HUES48 (cell line): ENCODE data around the gene DPYD.

Experiments
- H3K27ac ChIP-seq: one replicate; pipeline ENCODE4 v1.7.0; 2013; ENCODE audit warnings: low read depth, low read length, inconsistent platforms
- H3K27me3 ChIP-seq: 2 replicates; pipeline ENCODE4 v1.6.1; 2013; ENCODE audit warnings: mild to moderate bottlenecking, low read length; ENCODE audit not compliant: control insufficient read depth, insufficient read depth
- H3K36me3 ChIP-seq: 2 replicates; pipeline ENCODE4 v1.6.1; 2013; ENCODE audit warnings: low read length; ENCODE audit not compliant: control insufficient read depth, insufficient read depth
- H3K4me1 ChIP-seq: 2 replicates; pipeline ENCODE4 v1.6.1; 2013; ENCODE audit warnings: mild to moderate bottlenecking, low read length; ENCODE audit not compliant: control insufficient read depth, insufficient read depth
- H3K4me3 ChIP-seq: 2 replicates; pipeline ENCODE4 v1.5.1; 2013; ENCODE audit warnings: mild to moderate bottlenecking, low read depth, low read length
- H3K9ac ChIP-seq: 2 replicates; pipeline ENCODE4 v1.6.1; 2013; ENCODE audit warnings: mild to moderate bottlenecking, low read depth, low read length, moderate library complexity
- H3K9me3 ChIP-seq: 2 replicates; pipeline ENCODE4 v1.6.1; 2013; ENCODE audit warnings: low read length; ENCODE audit not compliant: control insufficient read depth, insufficient read depth

The DPYD gene

GRCh38 chr1:97621955-97622354 lies 298.9 kb downstream of the DPYD start:
- H3K9me3 ChIP-seq: no peaks in the 10 kb centered on the region
- no peak overlapping the region for H3K9ac ChIP-seq
- H3K4me3 ChIP-seq: no peak overlapping the region
- no peaks in the 10 kb centered on the region for H3K27me3 ChIP-seq
- no peaks in the 10 kb centered on the region for H3K36me3 ChIP-seq
- H3K4me1 ChIP-seq: peaks cover 10% of the 10 kb centered on the region
- no peak overlapping the region for H3K27ac ChIP-seq

GRCh38 chr1:97619706-97620105 lies 301.1 kb downstream of the DPYD start:
- Histone ChIP-seq H3K4me1 (peaks cover 10% of the 10 kb centered on the region), H3K9me3 (no peaks in the 10 kb centered on the region), H3K36me3 (no peaks in the 10 kb centered on the region), H3K27me3 (no peaks in the 10 kb centered on the region), H3K27ac (no peak overlapping the region), H3K4me3 (no peak overlapping the region), H3K9ac (no peak overlapping the region)

- H3K27ac ChIP-seq: no peak overlapping the region
- H3K9ac ChIP-seq: no peak overlapping the region
- H3K36me3 ChIP-seq: no peaks in the 10 kb centered on the region
- no peaks in the 10 kb centered on the region for H3K9me3 ChIP-seq
- no peaks in the 10 kb centered on the region for H3K27me3 ChIP-seq
- no peaks in the 10 kb centered on the region for H3K4me1 ChIP-seq
- H3K4me3 ChIP-seq: no peak overlapping the region
Measured at GRCh38 chr1:97610748-97611147, 310.1 kb downstream of the DPYD start.

GRCh38 chr1:97610102-97610501 lies 310.7 kb downstream of the DPYD start:
- Histone ChIP-seq H3K27ac (no peak overlapping the region), H3K36me3 (no peaks in the 10 kb centered on the region), H3K4me3 (no peak overlapping the region), H3K27me3 (no peaks in the 10 kb centered on the region), H3K4me1 (no peaks in the 10 kb centered on the region), H3K9ac (no peak overlapping the region), H3K9me3 (no peaks in the 10 kb centered on the region)

GRCh38 chr1:97608272-97608671 lies 312.6 kb downstream of the DPYD start:
- Histone ChIP-seq H3K9ac (no peak overlapping the region), H3K27ac (no peak overlapping the region), H3K9me3 (no peaks in the 10 kb centered on the region), H3K4me1 (no peaks in the 10 kb centered on the region), H3K27me3 (no peaks in the 10 kb centered on the region), H3K4me3 (no peak overlapping the region), H3K36me3 (no peaks in the 10 kb centered on the region)

GRCh38 chr1:97603776-97604175 lies 317.1 kb downstream of the DPYD start:
- Histone ChIP-seq H3K9ac (no peak overlapping the region), H3K4me1 (no peaks in the 10 kb centered on the region), H3K9me3 (no peaks in the 10 kb centered on the region), H3K4me3 (no peak overlapping the region), H3K36me3 (no peaks in the 10 kb centered on the region), H3K27me3 (no peaks in the 10 kb centered on the region), H3K27ac (no peak overlapping the region)

GRCh38 chr1:97603218-97603617 lies 317.6 kb downstream of the DPYD start:
- Histone ChIP-seq H3K4me1 (no peaks in the 10 kb centered on the region), H3K4me3 (no peak overlapping the region), H3K27ac (no peak overlapping the region), H3K9me3 (no peaks in the 10 kb centered on the region), H3K36me3 (no peaks in the 10 kb centered on the region), H3K9ac (no peak overlapping the region), H3K27me3 (no peaks in the 10 kb centered on the region)

- H3K36me3 ChIP-seq: no peaks in the 10 kb centered on the region
- no peaks in the 10 kb centered on the region for H3K4me1 ChIP-seq
- H3K4me3 ChIP-seq: no peak overlapping the region
- H3K27ac ChIP-seq: no peak overlapping the region
- H3K9ac ChIP-seq: no peak overlapping the region
- H3K9me3 ChIP-seq: no peaks in the 10 kb centered on the region
- H3K27me3 ChIP-seq: no peaks in the 10 kb centered on the region
Measured at GRCh38 chr1:97599447-97599846, 321.4 kb downstream of the DPYD start.

GRCh38 chr1:97593192-97593591 lies 327.6 kb downstream of the DPYD start:
- no peak overlapping the region for H3K9ac ChIP-seq
- no peak overlapping the region for H3K27ac ChIP-seq
- H3K36me3 ChIP-seq: no peaks in the 10 kb centered on the region
- H3K4me1 ChIP-seq: no peaks in the 10 kb centered on the region
- H3K9me3 ChIP-seq: no peaks in the 10 kb centered on the region
- H3K27me3 ChIP-seq: no peaks in the 10 kb centered on the region
- no peak overlapping the region for H3K4me3 ChIP-seq

GRCh38 chr1:97588772-97589171 lies 332.1 kb downstream of the DPYD start:
- Histone ChIP-seq H3K36me3 (no peaks in the 10 kb centered on the region), H3K9me3 (no peaks in the 10 kb centered on the region), H3K4me1 (no peaks in the 10 kb centered on the region), H3K27me3 (no peaks in the 10 kb centered on the region), H3K27ac (no peak overlapping the region), H3K4me3 (no peak overlapping the region), H3K9ac (no peak overlapping the region)

GRCh38 chr1:97581614-97582051 lies 339.2 kb downstream of the DPYD start:
- Histone ChIP-seq H3K9me3 (no peaks in the 10 kb centered on the region), H3K4me3 (no peak overlapping the region), H3K9ac (no peak overlapping the region)

GRCh38 chr1:97577613-97578012 lies 343.2 kb downstream of the DPYD start:
- Histone ChIP-seq H3K4me3 (no peak overlapping the region), H3K36me3 (no peaks in the 10 kb centered on the region), H3K27ac (no peak overlapping the region), H3K9me3 (no peaks in the 10 kb centered on the region), H3K4me1 (peaks cover 11% of the 10 kb centered on the region), H3K9ac (no peak overlapping the region), H3K27me3 (no peaks in the 10 kb centered on the region)

More at GRCh38 chr1:97581614-97582051, 339.2 kb downstream of the DPYD start:
- Histone ChIP-seq H3K27ac (peak overlapping the region; percentile 79), H3K27me3 (no peaks in the 10 kb centered on the region), H3K36me3 (no peaks in the 10 kb centered on the region), H3K4me1 (peaks cover 11% of the 10 kb centered on the region)
